Measurements from ENCODE around the gene NR0B2. TPM values are rescaled to one million over a fixed set of nuclear protein-coding genes. Genes with fewer than 3 reads are reported as not detected.
A peak's percentile ranks its signal among the peaks of the same experiment; 100 is the strongest.
"Not testable (repeated sequence)": the region's sequence is repeated elsewhere in the genome, so short reads cannot be mapped to it uniquely, and the experiment has no call there.

The NR0B2 gene
- total RNA-seq, 1 experiment from 2014 or later = not detected

- in situ Hi-C loops (cut with HindIII; ENCODE audit: low sequenced_read_pairs) = no loop called here
- peak; percentile 92 for DNase-seq (ENCODE audit: low spot score)
Observed at GRCh38 chr1:26900001-26900814, 13.6 kb downstream of the NR0B2 start, which contains the start of gene GPATCH3. Gene GPATCH3, minus strand, starts transcription at chr1:26900467. Its CDS starts 25 bp downstream, at chr1:26900442.

GRCh38 chr1:26897351-26897750, 16.4 kb downstream of the NR0B2 start:
- in situ Hi-C loops (cut with HindIII; ENCODE audit: low sequenced_read_pairs) = no loop called here

GRCh38 chr1:26894263-26894662, 19.5 kb downstream of the NR0B2 start:
- in situ Hi-C loops (cut with HindIII; ENCODE audit: low sequenced_read_pairs) = no loop called here
- no peak for DNase-seq (ENCODE audit: low spot score)

More at GRCh38 chr1:26897351-26897750, 16.4 kb downstream of the NR0B2 start:
- no peak for DNase-seq (ENCODE audit: low spot score)

GRCh38 chr1:26890467-26890796, 23.3 kb downstream of the NR0B2 start:
- no peak for DNase-seq (ENCODE audit: low spot score)
- in situ Hi-C loops (cut with HindIII; ENCODE audit: low sequenced_read_pairs) = no loop called here

- in situ Hi-C loops (cut with HindIII; ENCODE audit: low sequenced_read_pairs) = no loop called here
- peak; percentile 86 for DNase-seq (ENCODE audit: low spot score)
Observed at GRCh38 chr1:26889551-26890466, 24.0 kb downstream of the NR0B2 start, which contains the start of gene GPN2. Gene GPN2, minus strand, starts transcription at chr1:26890283. Its CDS starts 187 bp downstream, at chr1:26890096.

GRCh38 chr1:26888231-26888630, 25.5 kb downstream of the NR0B2 start:
- in situ Hi-C loops (cut with HindIII; ENCODE audit: low sequenced_read_pairs) = no loop called here
- no peak for DNase-seq (ENCODE audit: low spot score)

GRCh38 chr1:26887125-26887524, 26.6 kb downstream of the NR0B2 start:
- no peak for DNase-seq (ENCODE audit: low spot score)
- in situ Hi-C loops (cut with HindIII; ENCODE audit: low sequenced_read_pairs) = no loop called here

GRCh38 chr1:26882696-26883463, 30.9 kb downstream of the NR0B2 start:
- in situ Hi-C loops (cut with HindIII; ENCODE audit: low sequenced_read_pairs) = no loop called here
- no peak for DNase-seq (ENCODE audit: low spot score)

- in situ Hi-C loops (cut with HindIII; ENCODE audit: low sequenced_read_pairs) = not testable (repeated sequence)
Observed at GRCh38 chr1:26881611-26882010, 32.2 kb downstream of the NR0B2 start.

GRCh38 chr1:26879793-26880192, 34.0 kb downstream of the NR0B2 start:
- no peak for DNase-seq (ENCODE audit: low spot score)
- in situ Hi-C loops (cut with HindIII; ENCODE audit: low sequenced_read_pairs) = no loop called here

More at GRCh38 chr1:26881611-26882010, 32.2 kb downstream of the NR0B2 start:
- not testable (repeated sequence) for DNase-seq (ENCODE audit: low spot score)

GRCh38 chr1:26877326-26877725, 36.4 kb downstream of the NR0B2 start:
- in situ Hi-C loops (cut with HindIII; ENCODE audit: low sequenced_read_pairs) = no loop called here
- DNase-seq (ENCODE audit: low spot score) = no peak

GRCh38 chr1:26874896-26875295, 38.9 kb downstream of the NR0B2 start:
- in situ Hi-C loops (cut with HindIII; ENCODE audit: low sequenced_read_pairs) = no loop called here
- DNase-seq (ENCODE audit: low spot score) = no peak

- DNase-seq (ENCODE audit: low spot score); in situ Hi-C loops (cut with HindIII; ENCODE audit: low sequenced_read_pairs): not testable (repeated sequence)
Observed at GRCh38 chr1:26873097-26873496, 40.7 kb downstream of the NR0B2 start.

GRCh38 chr1:26864610-26865480, 48.9 kb downstream of the NR0B2 start:
- in situ Hi-C loops (cut with HindIII; ENCODE audit: low sequenced_read_pairs) = no loop called here
- peak; percentile 97 for DNase-seq (ENCODE audit: low spot score)

- in situ Hi-C loops (cut with HindIII; ENCODE audit: low sequenced_read_pairs) = no loop called here
- DNase-seq (ENCODE audit: low spot score) = no peak
Observed at GRCh38 chr1:26863685-26864077, 50.1 kb downstream of the NR0B2 start.

- in situ Hi-C loops (cut with HindIII; ENCODE audit: low sequenced_read_pairs) = no loop called here
- peak; percentile 36 for DNase-seq (ENCODE audit: low spot score)
Observed at GRCh38 chr1:26862781-26863684, 50.7 kb downstream of the NR0B2 start, which contains the start of gene SFN. Gene SFN, plus strand, starts transcription at chr1:26863149. Its CDS starts 64 bp downstream, at chr1:26863213.

- in situ Hi-C loops (cut with HindIII; ENCODE audit: low sequenced_read_pairs) = no loop called here
- peak; percentile 45 for DNase-seq (ENCODE audit: low spot score)
Observed at GRCh38 chr1:26861889-26862378, 51.8 kb downstream of the NR0B2 start.

Data from G401 (cell line).